GM12891 (cell line): Measurements from ENCODE around the gene FBXO44.

Experiments
- DNase-seq: peaks from one replicate; pipeline ENCODE4 v3.0.0; 2011; ENCODE audit warnings: low spot score; ENCODE audit not compliant: insufficient read length
- FAIRE-seq: peaks from 2 replicates; lab custom pipeline; 2011; peaks lifted over from hg19 to GRCh38; lab: Jason Lieb, UNC
- PAX5 ChIP-seq: IDR thresholded peaks from 2 replicates; pipeline ENCODE4 v1.6.1; 2011; ENCODE audit warnings: low read length, moderate library complexity, mild to moderate bottlenecking; ENCODE audit not compliant: insufficient read depth, severe bottlenecking
- POLR2A ChIP-seq: IDR thresholded peaks from 2 replicates; pipeline ENCODE4 v1.6.1; 2011; ENCODE audit warnings: low read depth, low read length, control low read depth
- POLR2AphosphoS5 ChIP-seq: IDR thresholded peaks from 2 replicates; pipeline ENCODE4 v1.6.1; 2011; ENCODE audit warnings: low read depth, low read length, control low read depth
- POU2F2 ChIP-seq: IDR thresholded peaks from 2 replicates; pipeline ENCODE4 v1.6.1; 2011; ENCODE audit warnings: low read depth, mild to moderate bottlenecking, control low read depth, low read length, moderate library complexity
- SPI1 ChIP-seq: IDR thresholded peaks from 2 replicates; pipeline ENCODE4 v1.6.1; 2011; ENCODE audit warnings: low read depth, low read length, control low read depth
- TAF1 ChIP-seq: IDR thresholded peaks from 2 replicates; pipeline ENCODE4 v1.6.1; 2011; ENCODE audit warnings: low read depth, low read length, control low read depth

The FBXO44 gene

GRCh38 chr1:11704691-11705475 is 50.2 kb downstream of the FBXO44 start:
- TF ChIP-seq POU2F2: no peak
- DNase-seq: no peak
- no peak for FAIRE-seq

GRCh38 chr1:11705596-11705995 is 50.9 kb downstream of the FBXO44 start:
- DNase-seq: no peak
- TF ChIP-seq SPI1 (no peak), POLR2A (no peak), POU2F2 (no peak), POLR2AphosphoS5 (no peak), PAX5 (no peak), TAF1 (no peak)
- FAIRE-seq: no peak

GRCh38 chr1:11706292-11706691 is 51.6 kb downstream of the FBXO44 start:
- FAIRE-seq: no peak
- no peak for TF ChIP-seq PAX5
- TF ChIP-seq SPI1: no peak
- no peak for TF ChIP-seq POLR2A
- TF ChIP-seq POLR2AphosphoS5: no peak
- no peak for TF ChIP-seq TAF1
- no peak for TF ChIP-seq POU2F2
- DNase-seq: no peak

- TF ChIP-seq PAX5 (no peak), POLR2A (no peak), SPI1 (no peak), POU2F2 (no peak), POLR2AphosphoS5 (no peak), TAF1 (no peak)
- DNase-seq (no peak), FAIRE-seq (no peak)
Measured at GRCh38 chr1:11707621-11708276, 53.1 kb downstream of the FBXO44 start.

- TF ChIP-seq POLR2A: no peak
- TF ChIP-seq PAX5: no peak
- no peak for TF ChIP-seq SPI1
- TF ChIP-seq POLR2AphosphoS5: no peak
- TF ChIP-seq TAF1: no peak
- no peak for TF ChIP-seq POU2F2
- DNase-seq (no peak), FAIRE-seq (no peak)
Measured at GRCh38 chr1:11708554-11709350, 54.1 kb downstream of the FBXO44 start.

- DNase-seq (no peak), FAIRE-seq (no peak)
- TF ChIP-seq POU2F2 (no peak), PAX5 (no peak), POLR2A (no peak), SPI1 (no peak)
Measured at GRCh38 chr1:11711490-11711889, 56.8 kb downstream of the FBXO44 start.

GRCh38 chr1:11712285-11712684 is 57.6 kb downstream of the FBXO44 start:
- FAIRE-seq: no peak
- no peak for DNase-seq
- no peak for TF ChIP-seq TAF1
- TF ChIP-seq POU2F2: no peak
- no peak for TF ChIP-seq POLR2AphosphoS5
- no peak for TF ChIP-seq POLR2A
- TF ChIP-seq SPI1: no peak
- no peak for TF ChIP-seq PAX5
